NCI-H128 (cell line): Measurements from ENCODE around the gene MARVELD1.
A peak's percentile ranks its signal among the peaks of the same experiment; 100 is the strongest.
"Not testable (repeated sequence)": the region's sequence is repeated elsewhere in the genome, so short reads cannot be mapped to it uniquely, and the experiment has no call there.

ENCODE experiments used
- DNase-seq: peaks from one replicate; lab custom pipeline; 2025; ENCODE audit not compliant: unreplicated experiment; lab: John Stamatoyannopoulos, UW

MARVELD1 gene

DNA sequence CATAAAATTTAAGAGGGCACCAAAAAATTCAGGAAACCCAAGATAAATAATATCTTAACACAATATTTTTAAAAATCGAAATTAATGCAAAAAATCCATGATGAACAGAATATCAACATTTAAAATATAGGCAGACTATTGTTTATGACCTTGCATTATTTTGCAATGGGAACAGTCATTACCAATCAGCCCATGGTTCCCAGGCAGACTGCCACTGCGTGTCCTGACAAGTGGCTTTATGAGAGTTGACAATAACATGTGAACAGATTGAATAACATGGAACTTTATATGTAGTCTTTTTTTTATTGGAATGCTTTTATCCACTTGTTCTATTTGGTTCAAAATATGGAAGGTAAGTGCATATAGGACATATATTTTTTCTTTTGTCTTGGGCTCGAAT is 23.4 kb upstream of the MARVELD1 start:
- DNase-seq: no peak

DNA sequence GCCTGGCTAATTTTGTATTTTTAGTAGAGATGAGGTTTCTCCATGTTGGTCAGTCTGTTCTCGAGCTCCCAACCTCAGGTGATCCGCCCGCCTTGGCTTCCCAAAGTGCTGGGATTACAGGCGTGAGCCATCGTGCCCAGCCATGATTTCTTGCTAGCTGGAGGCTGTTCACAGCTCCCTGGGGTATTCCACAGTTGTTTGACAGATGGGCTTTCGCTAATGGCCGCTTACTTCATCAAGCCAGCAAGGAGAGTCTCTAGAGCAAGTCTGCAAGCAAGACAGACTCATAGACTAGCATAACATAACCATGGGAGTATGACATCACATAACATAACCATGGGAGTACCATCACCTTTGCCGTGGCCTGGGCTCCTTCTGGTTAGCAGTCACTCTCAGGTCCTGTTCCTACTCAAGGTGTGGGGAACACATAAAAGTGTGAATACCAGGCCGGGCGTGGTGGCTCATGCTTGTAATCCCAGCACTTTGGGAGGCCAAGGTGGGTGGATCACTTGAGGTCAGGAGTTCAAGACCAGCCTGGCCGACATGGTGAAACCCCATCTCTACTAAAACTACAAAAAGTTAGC is 15.4 kb upstream of the MARVELD1 start:
- DNase-seq: not testable (repeated sequence)

DNA sequence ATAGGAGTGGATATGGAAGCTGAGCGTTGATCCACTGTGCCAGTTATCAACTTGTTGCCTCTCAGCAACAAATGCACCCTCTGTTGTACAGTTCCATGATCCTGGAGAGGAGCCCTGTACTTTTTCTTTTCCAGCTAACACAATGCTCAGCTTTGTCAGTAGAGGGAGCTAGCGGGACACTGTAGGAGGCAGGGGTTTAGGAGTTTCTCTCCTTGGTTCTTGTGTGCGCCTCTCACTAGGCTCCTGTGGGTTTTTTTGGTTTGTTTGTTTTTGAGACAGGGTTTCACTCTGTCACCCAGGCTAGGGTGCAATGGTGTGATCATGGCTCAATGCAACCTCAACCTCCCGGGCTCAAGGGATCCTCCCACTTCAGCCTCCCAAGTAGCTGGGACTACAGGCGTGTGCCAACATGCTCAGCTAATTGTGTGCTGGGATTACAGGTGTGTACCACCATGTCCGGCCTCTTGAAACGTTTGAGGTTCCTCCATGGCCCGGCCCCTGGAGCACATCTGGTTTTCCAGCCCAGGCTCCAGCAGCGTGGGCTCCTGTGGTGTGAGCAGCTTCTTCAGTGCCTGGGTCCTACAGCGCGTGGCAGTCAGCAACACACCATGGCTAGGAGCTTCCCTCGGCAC is 12.0 kb upstream of the MARVELD1 start:
- DNase-seq: peak; percentile 7

DNA sequence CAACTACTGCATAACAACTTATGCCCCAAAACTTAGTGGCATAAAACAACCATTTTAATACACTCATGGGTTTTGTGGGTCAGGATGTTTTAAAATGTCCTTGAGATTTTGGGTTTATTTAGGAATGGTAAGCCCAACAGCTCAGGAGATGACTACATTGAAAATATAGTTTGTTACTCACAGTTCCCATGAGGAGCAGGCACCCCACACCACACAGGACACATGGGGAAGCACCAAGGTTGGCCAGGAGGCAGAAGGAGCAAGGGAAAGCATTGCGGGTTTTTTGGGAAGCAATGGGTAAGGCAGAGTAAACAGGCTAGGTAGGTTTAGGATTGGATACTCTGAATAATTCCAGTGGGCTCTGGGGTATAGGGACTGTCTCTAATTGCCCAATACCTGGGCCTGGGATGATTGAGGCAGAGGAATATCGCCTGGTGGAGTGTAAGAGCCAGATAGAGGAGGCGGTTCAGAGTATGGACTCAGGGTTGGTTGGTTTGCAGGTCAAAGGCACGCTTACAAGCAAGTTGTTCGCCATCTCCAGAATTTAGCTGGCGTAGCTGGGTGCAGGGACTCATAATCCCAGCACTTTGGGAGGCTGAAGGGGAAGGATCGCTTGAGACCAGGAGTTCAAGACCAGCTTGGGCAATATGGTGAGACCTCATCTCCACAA is 10.0 kb upstream of the MARVELD1 start:
- no peak for DNase-seq

DNA sequence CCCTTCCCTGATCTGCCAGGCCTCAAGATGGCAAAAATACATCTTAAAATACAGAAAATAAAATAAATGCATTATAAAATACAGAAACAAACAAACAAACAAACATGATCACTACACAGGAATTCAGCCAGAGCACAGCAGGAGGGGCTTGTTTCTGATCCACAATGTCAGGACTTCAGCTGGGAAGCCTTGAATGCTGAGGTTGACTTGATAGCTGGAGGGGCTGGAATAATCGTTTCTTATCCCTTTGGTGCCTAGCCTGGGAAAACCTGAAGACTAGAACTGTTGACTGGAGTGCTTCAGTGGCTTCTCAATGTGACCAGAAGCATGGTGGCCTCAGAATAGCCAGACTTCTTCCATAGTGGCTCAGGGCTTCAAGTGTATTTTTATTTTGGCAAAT is 9.2 kb upstream of the MARVELD1 start:
- DNase-seq: no peak

DNA sequence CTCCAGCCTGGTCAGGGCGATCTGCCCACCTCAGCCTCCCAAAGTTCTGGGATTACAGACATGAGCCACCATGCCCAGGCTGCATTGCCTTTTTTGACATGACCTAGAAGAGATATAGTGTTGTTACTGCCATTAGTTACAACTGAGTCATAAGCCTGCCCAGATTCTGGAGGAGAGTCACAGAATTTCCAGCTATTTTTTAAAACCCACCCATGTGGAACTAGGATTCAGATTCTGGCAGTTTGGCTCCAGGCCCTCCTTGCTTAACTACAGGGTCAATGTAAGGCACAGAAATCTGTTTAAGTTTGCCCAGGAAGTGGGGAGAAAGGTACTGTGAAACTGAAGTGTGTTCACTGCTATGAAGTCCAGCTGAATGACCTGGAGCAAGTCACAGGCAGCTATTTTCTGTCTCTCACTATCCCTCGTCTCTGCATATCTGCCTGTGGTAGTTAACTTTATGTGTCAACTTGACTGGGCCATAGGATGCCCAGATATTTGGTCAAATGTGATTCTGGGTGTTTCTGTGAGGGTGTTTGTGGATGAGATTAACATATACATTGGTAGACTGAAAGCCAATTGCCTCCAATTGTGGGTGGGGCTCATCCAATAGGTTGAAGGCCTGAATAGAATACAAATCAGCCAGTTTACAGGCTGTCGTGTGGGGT is 8.4 kb upstream of the MARVELD1 start:
- DNase-seq: no peak

DNA sequence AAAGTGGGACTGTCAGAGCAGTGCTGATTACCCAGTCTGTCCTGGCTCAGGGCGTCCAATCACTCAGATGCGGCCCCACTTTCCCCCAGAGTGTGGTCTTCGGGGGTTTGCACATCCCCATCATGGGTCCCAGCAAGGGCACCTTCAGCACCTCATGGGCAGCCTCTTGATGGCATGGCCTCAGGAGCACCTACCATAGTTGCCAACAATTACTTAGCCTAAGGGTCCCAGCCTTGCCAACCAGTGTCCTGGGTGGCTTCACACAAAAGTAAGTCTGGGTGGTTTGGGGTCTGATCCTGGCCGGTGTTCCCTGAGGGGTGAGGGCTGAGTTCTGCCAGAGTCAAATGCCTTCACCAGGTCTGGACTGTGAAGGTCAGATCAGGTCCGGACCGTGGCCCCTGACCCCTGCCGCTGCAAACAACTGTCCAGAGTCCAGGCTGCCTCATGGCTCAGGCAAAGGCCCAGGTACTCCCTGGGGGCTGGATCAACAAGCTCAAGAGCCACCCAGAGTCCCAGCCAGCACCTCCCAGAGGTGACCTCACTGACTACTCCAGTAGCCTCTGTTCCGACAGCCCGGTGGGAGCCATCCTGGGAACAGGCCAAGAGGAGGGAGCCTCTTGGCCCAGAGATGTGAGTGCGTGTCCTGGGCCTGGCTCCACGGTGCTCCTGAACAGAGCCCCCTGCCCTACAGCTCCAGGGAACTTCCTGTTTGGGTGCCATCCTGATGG is 6.2 kb upstream of the MARVELD1 start:
- no peak for DNase-seq

DNA sequence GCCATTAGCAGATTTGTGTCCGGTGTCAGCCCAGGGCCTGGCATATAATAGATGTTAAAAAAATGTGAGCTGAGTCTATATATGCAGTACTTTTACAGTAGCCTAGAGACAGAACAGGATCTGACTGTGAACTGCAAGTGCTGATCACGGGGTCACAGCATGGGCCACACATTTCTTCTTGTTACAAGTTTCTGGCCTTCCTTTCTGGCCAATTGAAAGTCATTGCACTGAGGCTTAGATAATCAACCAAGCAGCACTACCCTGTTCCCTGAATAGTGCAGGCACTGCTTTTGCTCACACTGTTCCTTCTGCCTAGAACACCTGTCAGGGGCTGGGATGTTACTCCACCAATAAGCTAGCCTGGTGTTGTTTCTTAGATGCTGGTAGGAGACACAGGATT is 5.4 kb upstream of the MARVELD1 start:
- no peak for DNase-seq

DNA sequence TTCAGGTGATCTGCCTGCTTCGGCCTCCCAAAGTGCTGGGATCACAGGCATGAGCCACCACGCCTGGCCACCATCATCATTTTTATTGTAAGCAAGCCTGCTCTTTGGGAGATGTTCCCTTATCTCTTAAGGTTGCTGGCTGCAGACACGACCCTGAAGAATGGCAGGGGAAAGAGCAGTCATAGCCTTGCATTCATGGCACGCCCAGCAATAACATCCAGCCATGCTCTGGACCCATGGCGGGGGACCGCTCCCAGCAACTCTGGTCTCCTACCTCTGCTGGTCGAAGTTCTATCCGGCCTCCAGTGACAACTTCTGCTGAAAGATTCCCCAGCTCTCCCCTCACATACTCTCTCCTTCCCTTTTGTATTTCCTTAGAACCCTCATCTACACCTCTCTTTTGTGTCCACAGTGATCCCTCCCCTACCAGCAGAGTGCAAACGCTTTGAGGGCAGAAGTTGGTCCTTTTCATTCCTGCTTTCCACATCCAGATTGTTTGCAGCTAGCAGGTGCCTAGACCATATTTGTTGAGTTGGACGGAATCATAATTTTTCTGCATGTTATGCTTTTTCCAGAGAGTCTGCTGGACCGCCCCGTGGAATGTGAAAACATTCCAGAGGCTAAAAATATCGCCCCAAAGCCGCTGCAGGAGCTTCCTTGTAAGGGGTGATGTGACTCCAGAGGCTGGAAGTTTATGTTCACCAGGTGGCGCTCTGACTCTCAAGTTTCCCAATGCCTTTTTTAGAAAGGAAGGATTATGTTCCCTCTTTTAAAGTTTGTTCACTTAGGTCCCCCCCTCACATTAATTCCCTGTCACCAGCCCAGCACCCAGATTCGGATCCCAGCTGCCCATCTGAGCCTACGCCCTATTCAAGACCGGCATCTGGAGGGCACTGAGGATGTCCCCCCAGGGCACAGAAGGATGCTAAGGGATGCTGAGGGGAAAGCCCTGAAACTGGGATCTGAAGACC is 4.3 kb upstream of the MARVELD1 start:
- DNase-seq: no peak

DNA sequence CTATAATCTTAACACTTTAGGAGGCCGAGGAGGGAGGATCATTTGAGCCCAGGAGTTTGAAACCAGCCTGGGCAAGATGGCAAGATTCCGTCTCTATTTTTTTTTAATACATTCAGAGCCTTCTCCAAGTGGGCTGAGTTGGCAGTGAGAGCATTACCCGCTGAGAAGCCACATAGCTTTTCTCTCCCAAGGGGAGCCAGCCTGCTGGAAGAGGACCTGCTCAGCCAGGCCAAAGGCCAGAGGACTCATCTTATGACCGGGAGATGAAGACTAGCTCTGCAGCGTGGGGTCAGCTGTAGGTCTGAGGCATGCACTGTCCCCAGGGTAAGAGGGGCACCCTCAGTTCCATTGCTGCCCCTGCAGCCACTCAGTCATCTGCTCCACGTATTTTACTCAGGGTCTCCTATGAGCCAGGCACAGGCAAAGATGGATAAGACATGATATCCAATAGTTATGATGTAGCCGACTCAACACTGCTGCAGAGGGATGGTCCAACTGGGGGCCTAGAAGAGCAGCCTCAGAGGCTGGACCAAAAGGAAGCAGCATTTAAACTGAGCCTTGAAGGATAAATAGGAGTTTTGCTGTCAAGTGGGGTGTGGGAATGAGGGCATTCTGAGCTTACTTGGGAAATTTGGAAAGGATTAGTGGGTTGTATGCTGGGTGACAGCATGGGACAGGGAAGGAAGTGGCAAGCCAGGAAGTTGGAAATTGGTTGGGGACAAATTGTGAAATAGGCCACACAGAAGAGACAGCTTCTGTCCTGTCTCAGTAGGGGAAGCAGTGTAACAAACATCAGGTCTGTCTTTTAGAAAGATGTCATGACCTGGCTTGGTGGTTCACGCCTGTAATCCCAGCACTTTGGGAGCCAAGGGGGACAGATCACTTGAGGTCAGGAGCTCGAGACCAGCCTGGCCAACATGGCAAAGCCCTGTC is 1.6 kb upstream of the MARVELD1 start:
- DNase-seq: no peak

DNA sequence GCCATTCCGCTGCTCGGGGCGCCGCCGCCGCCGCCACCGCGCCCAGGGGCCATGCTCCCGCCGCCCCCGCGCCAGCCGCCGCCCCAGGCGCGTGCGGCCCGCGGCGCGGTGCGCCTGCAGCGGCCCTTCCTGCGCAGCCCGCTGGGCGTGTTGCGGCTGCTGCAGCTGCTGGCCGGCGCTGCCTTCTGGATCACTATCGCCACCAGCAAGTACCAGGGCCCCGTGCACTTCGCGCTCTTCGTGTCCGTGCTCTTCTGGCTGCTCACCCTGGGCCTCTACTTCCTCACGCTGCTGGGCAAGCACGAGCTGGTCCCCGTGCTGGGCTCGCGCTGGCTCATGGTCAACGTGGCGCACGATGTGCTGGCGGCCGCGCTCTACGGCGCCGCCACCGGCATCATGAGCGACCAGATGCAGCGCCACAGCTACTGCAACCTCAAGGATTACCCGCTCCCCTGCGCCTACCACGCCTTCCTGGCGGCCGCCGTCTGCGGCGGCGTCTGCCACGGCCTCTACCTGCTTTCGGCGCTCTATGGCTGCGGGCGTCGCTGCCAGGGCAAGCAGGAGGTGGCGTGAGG is 383 bp downstream of the MARVELD1 start:
- DNase-seq: peak; percentile 17

DNA sequence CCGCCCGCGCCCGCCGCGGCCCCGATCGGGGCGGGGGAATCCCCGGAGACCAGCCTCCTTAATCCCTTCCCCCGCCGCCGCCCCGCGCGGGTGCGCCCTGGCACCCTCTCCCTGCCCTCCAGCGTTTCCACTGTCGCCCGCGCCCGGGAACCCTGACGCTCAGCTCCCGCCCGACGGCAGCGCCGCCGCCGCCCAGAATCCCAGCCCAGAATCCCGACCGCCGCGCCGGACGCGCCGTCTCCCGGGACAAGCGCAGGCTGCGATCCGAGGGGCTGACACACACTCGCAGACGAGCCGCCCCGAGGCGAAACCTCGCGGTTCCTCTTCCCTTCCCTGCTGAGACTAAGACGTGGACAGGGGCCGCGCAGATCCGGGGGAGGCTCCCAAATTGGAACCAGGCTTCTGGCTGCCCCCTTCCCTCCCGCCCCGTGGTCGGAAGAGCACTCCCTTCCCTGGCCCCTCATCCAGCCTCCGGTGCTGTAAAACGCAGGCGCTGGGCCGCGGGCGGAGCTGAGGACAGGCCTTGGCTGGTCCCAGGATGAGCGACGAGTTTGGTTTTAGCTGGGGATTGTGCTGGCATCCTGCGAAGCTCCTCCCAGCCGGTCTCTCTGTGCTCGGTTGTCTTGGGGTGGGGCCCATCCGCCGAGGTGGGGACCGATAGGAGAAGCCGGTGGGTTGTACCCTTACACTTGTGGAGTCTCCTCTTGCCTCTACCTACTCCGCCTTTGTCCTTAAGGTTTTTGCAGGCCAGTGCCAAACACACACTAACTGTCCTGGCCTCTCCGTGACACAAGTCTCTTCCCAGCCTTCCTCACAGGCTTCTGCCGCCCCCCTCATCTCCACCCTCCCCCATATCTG is 1.1 kb downstream of the MARVELD1 start:
- DNase-seq: no peak

DNA sequence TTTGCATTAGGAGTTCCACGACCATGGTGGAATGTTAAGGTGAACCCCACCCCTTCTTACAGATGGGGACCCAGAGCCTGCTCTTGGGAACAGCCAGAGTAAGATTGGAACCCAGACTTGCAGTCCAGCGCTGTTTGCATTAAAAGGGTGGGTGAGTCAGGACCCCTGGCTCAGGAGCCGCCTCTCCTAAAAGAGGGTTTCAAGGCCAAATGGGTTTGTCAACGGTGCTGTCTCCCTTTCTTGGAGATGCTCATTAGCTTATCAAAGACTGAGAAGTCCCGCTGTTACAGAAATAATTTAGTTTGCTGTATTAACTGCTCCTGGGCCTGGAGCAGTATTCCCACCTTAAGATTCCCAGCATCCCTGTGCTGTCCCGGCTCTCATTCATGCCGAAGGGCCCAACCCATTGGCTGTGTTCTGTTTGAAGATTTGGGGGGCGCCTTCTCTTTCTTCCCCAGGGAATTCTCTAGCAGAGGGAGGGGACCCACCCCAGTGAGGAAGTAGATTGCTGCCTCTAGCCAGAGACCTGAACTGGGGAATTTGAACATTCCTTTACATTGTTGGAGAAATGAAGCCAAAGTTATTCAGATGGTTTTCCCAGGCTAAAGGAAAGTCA is 1.8 kb downstream of the MARVELD1 start:
- no peak for DNase-seq

DNA sequence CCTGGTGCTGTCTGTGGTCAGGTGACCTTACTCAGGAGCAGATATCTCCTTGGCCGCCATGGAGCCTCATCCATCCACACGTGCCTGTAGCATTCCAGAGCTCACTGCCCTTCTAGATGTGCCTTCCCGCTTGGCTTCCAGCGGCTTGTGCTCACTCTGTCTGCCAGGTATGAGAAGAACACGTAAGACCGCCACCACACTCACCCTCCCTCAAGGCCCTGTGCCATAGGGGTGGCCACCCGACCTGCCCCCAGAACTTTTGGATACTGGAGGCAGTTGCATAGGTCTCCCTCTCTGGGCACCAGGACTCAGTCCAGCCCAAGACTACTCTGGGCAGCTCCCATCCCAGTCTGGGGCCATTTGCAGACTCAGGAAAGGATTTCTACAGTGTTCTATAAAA is 4.1 kb downstream of the MARVELD1 start:
- DNase-seq: no peak

DNA sequence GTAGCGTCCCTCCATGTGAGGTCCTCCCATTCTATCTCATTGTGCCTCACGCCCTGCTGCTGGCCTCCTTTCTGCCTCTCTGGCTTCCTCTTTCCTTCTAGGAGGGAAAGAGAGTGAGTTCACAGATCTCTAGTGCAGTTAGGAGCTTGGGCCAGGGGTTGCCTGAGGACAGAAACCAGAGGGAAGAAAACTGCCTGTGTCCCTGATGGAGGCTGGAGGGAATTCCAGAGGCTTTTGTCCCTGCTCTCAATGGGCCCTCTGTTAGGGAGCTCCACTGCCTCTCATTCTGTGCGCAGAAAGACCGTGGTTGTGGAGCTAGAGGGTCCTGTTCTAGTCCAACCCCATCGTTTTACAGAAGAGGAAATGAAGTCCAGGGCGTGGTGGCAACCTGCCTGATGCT is 4.6 kb downstream of the MARVELD1 start:
- no peak for DNase-seq

DNA sequence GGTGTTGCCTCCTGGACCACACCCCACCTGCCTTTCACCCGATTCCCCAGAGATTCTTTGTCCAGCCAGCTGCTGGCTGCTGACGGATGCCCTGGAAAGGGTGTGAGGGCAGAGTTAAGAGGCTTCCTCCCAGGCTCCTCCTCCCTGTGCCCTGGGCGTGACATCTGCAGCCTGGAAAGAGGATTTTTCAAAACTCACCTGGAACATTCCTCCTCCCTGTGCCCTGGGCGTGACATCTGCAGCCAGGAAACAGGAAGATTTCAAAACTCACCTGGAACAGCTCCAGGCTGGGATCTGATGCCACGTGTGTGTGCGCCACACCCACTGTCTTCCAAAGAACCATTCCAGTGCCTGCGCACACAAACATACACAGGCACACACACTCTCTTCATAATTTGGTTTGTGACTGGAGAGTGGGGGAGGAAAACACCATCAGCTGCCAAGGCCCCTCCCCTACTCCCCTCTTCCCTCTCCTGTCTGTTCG is 5.2 kb downstream of the MARVELD1 start:
- DNase-seq: no peak

DNA sequence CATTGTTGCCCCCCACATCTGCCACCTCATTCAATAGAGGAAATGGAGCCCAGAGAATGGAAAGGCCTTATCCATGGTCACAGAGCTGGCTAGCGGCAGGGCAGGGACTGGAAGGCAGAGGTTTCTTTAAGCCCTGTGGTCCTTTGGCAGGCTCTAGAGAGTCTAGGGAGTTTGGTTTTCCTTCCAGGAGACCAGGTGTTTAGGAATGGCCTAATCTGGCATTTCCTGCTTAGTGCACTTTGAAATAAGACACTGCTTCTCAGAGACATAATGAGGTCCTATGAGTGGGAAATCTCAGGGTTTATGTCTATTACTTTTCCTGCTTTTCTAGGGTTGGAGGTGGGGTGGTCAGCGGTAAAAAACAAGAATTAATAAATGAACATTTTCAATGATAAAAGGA is 6.1 kb downstream of the MARVELD1 start:
- DNase-seq: no peak
